Choroid plexus epithelial cell (primary cell): Measurements from ENCODE around the gene PCK2.
A peak's percentile ranks its signal among the peaks of the same experiment; 100 is the strongest.

Experiments
- DNase-seq: peaks from one replicate; pipeline ENCODE4 v3.0.0-alpha.2; 2010; ENCODE audit warnings: low read depth
- H3K4me3 ChIP-seq: 2 replicates; pipeline ENCODE4 v1.5.1; 2011; ENCODE audit warnings: low read depth, mild to moderate bottlenecking, control low read depth, low read length, moderate library complexity
- TF ChIP-seq, protein P1 (sequence below): conservative IDR thresholded peaks from 2 replicates; pipeline ENCODE4 v1.5.1; 2011; ENCODE audit warnings: low read depth, mild to moderate bottlenecking, control low read depth, inconsistent platforms, low read length, moderate library complexity

The PCK2 gene

DNA sequence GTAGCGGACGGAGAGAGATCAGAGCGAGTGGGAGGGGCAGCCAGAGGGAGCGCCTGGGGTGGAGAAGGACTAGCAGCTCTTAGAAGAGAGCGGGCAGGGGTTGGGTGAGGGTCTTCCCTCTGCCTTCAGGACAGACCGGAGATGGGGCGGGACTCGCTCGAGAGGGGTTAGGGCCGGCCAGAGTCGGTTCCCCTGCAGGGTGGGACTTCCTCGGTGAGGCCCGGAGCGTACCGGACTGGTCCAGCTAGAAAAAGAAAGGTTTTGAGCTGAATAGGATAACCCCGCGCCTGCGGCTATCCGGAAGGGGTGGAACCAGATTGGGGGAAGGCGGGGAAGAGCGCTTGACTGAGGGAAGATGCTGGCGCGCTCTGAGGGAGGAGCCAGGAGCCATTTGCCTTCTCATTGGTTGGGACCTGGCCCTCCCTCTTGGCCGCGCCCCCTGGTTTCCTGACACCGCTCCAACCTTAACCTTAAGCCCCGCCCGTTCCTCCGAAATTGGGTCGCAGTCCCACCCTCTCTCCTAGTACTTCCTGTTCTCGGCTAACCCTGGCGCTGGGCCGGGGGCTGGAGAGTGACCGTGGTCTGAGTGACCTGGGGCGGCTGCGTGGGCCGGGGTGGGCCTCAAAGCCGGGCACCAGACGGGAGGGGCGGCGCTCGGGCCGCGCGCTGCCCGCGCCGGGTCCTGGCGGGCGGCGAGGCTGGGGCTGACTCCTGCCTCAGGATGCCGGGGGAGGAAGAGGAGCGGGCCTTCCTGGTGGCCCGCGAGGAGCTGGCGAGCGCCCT lies 53.1 kb downstream of the PCK2 start, which contains the start of gene RNF31:
Gene RNF31, plus strand, starts transcription at position 521 of the 783 bp plus-strand sequence. Its CDS starts 201 bp downstream, at position 722.
- H3K4me3 ChIP-seq, result peak within 1 kb of the TSS; percentile 87
- TF ChIP-seq, protein P1, sequence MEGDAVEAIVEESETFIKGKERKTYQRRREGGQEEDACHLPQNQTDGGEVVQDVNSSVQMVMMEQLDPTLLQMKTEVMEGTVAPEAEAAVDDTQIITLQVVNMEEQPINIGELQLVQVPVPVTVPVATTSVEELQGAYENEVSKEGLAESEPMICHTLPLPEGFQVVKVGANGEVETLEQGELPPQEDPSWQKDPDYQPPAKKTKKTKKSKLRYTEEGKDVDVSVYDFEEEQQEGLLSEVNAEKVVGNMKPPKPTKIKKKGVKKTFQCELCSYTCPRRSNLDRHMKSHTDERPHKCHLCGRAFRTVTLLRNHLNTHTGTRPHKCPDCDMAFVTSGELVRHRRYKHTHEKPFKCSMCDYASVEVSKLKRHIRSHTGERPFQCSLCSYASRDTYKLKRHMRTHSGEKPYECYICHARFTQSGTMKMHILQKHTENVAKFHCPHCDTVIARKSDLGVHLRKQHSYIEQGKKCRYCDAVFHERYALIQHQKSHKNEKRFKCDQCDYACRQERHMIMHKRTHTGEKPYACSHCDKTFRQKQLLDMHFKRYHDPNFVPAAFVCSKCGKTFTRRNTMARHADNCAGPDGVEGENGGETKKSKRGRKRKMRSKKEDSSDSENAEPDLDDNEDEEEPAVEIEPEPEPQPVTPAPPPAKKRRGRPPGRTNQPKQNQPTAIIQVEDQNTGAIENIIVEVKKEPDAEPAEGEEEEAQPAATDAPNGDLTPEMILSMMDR, result no peak
- DNase-seq, result peak; percentile 99

DNA sequence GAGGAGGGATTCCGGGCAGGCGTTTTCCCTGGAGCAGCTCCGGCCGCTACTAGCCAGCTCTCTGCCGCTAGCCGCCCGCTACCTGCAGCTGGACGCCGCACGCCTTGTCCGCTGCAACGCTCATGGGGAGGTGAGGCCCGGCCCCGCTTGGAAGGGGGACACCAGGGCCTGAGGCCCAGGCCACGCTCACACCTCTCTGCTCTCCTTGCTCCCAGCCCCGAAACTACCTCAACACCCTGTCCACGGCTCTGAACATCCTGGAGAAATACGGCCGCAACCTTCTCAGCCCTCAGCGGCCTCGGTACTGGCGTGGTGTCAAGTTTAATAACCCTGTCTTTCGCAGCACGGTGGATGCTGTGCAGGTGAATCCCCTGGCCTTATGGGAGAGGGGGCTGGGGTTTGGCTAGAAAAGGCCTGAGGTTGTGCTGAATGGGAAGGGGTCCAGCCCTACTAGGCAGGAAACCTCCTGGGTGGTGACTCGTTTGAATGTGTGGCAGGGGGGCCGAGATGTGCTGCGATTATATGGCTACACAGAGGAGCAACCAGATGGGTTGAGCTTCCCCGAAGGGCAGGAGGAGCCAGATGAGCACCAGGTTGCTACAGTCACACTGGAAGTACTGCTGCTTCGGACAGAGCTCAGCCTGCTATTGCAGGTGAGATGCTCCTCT lies 53.8 kb downstream of the PCK2 start:
- DNase-seq, result peak; percentile 13
- TF ChIP-seq, protein P1, result no peak

DNA sequence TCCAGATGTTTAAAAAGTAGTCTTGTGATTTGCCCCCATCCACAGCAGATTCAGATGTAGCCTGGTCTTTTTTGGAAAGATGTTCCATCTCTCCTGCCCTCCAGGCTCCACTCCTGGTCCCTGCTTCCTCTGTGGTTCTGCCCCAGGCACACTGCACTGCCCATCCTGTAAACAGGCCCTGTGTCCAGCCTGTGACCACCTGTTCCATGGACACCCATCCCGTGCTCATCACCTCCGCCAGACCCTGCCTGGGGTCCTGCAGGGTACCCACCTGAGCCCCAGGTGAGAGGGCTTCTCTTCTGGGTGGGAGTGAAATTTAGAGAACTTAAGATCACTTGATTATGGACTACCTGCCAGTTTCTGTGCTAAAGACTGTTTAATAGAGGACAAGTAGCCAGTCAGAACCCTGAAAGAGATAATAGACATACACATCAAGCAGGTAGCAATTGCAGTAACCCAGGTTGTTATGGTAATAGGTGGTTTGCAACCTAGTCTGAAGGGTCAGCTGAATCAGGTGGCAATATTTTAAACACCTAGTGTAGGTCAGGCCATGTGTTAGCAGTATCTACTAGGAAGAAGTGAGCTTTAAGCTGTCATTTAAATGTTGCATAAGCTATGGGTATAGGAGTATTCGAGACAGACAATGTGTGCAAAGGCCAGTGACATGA lies 55.3 kb downstream of the PCK2 start:
- DNase-seq, result no peak
- no peak overlapping the region for H3K4me3 ChIP-seq
- TF ChIP-seq, protein P1, result no peak

More for the DNA sequence above, 53.8 kb downstream of the PCK2 start:
- peak overlapping the region; percentile 87 for H3K4me3 ChIP-seq

DNA sequence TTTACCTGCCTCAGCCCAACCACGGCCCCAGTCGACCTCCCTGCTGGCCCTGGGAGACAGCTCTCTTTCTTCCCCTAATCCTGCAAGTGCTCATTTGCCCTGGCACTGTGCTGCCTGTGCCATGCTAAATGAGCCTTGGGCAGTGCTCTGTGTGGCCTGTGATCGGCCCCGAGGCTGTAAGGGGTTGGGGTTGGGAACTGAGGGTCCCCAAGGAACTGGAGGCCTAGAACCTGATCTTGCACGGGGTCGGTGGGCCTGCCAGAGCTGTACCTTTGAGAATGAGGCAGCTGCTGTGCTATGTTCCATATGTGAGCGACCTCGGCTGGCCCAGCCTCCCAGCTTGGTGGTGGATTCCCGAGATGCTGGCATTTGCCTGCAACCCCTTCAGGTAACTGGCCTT lies 56.0 kb downstream of the PCK2 start:
- H3K4me3 ChIP-seq, result no peak overlapping the region
- no peak for DNase-seq
- TF ChIP-seq, protein P1, result no peak

DNA sequence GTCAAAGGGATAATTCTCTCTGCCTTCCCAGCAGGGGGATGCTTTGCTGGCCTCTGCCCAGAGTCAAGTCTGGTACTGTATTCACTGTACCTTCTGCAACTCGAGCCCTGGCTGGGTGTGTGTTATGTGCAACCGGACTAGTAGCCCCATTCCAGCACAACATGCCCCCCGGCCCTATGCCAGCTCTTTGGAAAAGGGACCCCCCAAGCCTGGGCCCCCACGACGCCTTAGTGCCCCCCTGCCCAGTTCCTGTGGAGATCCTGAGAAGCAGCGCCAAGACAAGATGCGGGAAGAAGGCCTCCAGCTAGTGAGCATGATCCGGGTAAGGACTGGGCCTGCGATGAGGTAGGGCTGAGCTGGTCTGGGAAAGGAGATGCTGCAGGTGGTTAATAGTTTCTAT lies 56.5 kb downstream of the PCK2 start:
- TF ChIP-seq, protein P1, result no peak
- no peak overlapping the region for H3K4me3 ChIP-seq
- no peak for DNase-seq

DNA sequence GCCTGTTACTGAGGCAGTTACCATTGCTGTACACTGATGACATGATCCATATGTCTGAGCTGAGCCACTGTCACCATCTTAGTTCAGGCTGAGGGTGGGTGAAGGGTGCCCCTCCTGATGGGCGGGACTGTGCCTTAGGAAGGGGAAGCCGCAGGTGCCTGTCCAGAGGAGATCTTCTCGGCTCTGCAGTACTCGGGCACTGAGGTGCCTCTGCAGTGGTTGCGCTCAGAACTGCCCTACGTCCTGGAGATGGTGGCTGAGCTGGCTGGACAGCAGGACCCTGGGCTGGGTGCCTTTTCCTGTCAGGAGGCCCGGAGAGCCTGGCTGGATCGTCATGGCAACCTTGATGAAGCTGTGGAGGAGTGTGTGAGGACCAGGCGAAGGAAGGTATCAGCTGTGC lies 56.9 kb downstream of the PCK2 start:
- TF ChIP-seq, protein P1, result no peak
- no peak for DNase-seq
- no peak overlapping the region for H3K4me3 ChIP-seq
